ENCODE data around the gene SMOC2. TPM values are rescaled to one million over a fixed set of nuclear protein-coding genes. Genes with fewer than 3 reads are reported as not detected.

The SMOC2 gene
- polyA plus RNA-seq, 3 donors, result 4.5 to 34.4 (median 22.7) TPM

DNA sequence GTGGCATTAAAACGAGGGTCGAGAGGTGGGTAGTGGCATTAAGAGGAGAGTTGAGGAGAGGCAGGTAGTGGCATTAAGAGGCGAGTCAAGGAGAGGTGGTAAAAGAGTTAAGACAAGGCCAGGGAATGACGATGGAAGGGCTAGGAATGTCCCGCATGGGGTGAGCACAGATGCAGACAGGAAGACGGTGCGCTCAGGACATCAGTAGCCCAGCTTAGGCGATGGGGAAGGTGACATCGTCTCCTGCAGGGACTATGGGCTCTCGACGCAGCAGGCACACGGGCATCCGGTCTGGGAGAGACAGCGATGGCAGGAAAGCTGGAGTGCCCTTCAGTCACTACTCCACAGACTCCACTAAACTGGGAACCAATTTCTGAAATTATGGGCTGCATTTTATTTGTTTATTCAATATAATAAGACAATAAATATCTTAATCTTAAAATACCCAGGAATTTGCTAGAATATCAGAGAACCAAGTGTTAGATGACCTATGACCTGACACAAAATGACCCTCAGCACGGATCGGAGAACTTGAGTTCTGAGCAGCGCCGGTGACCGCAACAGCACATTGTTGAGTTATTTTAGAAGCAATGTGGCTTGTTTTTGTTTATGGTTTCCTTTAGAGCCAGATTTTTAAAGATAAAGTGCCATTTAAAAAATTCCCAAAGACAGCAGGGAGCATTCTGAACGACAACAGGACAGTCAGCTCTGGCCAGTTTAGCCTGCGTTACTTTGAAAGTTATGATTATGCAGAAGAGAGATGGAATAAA, 177.7 kb downstream of the SMOC2 start:
- no peak overlapping the region for H3K27ac ChIP-seq (ENCODE audit: low read depth, low read length)
- 67 to 81% (median 67%) methylated on average over 21 of the region's 21 CpGs for WGBS, 3 donors

DNA sequence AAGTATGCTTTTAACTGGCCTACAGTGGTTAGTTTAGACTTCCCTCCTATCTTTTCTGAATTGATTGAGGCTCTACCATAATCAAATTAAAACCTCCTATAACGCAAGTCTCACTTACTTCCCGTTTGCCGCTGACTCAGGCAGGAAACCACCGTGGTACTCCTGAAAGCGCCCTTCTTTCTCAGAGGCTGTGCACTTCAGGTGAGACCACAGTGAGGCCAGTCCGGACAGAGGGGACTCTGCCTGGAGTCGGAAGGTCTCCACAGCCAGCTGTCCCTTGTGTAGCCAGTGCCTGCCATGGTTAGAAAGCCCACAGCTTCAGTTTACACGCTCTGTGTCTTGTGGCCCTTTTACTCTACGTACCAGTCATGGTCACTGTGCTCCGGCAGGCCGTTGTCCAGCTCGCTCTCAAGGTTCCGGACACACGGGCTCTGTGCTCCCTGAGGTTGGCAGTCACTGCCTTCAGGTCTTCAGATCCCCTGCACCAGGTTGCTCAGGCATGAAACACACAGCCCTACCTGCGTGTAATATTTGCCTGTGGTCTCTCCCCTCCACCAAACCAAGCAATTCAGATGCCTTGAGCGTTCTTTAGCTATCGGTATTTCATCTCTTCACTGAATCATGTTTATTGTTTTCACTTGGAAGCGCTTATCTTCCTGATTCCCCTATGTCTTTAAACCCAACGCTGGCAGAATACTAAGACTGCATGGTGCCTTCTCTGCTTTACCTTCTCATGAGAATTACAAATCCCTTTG, 178.8 kb downstream of the SMOC2 start:
- 62 to 71% (median 71%) methylated on average over 19 of the region's 19 CpGs for WGBS, 3 donors
- H3K27ac ChIP-seq (ENCODE audit: low read depth, low read length), result no peak overlapping the region

DNA sequence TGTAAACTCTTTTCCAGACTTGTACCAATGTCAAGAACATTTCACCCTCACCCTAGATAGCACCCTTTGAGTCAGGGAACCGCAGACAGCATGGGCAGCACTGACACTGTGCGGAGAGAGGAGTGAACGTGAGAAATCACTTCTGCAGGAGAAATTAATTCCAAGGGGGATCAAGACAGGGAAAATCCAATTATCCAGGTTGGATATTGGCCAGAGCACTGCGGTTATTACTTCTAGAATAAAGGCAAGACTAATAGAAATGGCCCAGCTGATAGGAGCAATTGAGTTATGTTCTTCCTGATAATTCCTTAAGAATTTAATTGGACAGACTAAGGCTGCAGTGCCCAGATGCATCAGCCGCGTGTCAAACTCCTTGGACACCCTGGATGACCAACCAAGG, 179.6 kb downstream of the SMOC2 start:
- H3K27ac ChIP-seq (ENCODE audit: low read depth, low read length), result no peak overlapping the region
- WGBS, 3 donors, result 65 to 77% (median 72%) methylated on average over 6 of the region's 6 CpGs

DNA sequence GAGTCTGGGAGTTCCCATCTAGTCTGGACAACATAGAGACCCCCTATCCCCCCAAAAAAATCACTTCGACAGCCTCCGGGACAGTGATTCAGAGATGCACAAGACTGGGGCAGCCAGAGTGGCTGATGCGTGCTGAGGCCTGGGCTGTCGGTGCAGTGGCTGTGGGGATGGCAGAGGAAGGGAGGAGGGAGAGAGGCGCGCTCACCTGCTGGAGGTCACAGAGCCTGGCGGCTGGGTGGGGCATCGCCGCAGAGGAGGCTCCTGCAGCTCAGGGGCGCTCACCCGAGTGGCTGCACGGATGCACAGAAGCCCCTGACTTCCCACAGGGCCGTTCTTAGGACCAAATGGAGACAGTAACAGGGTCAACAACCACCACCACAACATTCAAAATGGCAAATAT, 182.8 kb downstream of the SMOC2 start:
- 77 to 90% (median 84%) methylated on average over 13 of the region's 13 CpGs for WGBS, 3 donors
- no peak overlapping the region for H3K27ac ChIP-seq (ENCODE audit: low read depth, low read length)

DNA sequence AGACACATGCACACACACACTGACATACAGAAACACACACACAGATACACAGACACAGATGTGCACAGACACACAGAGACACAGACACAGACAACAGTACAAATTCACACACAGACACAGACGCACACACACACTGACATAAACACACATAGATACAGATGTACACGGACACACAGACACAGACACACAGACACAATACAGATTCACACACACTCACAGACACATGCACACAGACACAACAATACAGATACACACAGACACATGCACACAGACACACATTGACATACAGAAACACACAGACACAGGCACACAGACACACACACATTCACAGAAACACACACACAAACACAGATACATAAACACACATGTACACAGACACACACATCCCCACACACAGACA, 183.6 kb downstream of the SMOC2 start:
- 88 to 97% (median 96%) methylated on average over 2 of the region's 2 CpGs for WGBS, 3 donors
- H3K27ac ChIP-seq (ENCODE audit: low read depth, low read length), result no peak overlapping the region

DNA sequence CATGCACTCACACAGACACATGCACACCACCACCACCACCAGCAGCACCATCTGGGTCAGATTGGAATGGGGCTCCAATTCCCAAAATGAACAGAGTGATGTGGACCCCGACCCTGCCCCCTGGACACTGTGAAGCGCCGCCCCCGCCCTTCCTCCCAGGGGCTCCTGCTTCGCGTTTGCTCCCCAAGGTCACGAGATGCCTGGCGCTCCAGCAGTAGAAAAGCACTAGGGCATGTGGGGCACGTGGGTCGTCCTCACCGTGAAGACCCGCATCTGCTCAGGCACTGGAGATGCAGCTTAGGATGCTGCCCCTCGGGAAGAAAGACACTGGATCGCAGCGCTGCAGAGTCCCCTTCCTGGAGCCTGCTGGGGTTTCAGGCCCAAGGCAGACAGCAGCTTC, 184.0 kb downstream of the SMOC2 start:
- no peak overlapping the region for H3K27ac ChIP-seq (ENCODE audit: low read depth, low read length)
- WGBS, 3 donors, result 89 to 92% (median 89%) methylated on average over 15 of the region's 15 CpGs

DNA sequence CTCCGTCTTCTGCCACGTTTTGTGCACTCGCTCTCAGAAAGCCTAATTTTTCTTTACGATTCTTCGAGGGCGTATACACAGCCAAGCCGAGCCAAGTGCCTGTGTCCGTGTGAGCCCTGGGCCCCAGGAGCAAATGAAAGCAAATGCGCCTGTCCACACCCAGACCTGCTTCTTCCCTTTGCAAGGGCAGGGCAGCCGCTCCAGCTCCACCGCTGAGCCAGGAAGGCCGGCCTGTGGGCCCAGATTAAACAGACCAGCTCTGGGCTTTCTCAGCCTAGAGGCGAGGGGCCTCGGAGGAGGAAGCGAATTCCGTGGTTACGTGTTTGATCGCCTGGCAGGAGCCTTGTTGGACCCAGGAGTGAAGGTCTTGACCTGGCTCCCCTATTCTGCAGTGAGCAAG, 184.6 kb downstream of the SMOC2 start:
- WGBS, 3 donors, result 81 to 85% (median 83%) methylated on average over 18 of the region's 18 CpGs
- no peak overlapping the region for H3K27ac ChIP-seq (ENCODE audit: low read depth, low read length)

DNA sequence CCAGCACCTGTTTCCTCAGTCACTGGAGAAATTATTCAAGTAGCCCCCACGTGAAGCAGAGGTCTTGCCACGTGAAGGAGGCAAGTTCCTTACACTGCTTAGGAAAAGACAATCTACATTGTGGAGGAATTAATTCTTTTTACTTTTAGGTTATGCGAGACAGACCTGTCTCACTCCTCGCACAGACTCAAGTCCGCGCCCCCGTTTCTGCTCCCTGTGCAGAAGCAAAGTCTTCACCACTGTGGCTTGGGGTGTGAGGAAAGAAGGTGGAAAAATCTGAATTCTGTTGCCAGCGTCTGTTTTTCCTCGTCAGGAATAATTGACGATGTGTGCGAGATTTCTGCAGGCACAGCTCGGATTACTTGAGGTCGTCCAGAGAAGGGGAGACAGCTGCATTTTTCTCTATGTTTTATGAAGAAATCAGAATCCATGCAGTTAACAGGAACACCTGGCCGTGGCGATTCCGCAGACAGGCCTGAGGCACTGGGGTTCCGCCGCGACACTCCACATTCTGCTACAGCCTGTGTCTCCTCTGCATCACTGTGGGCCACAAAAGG, 185.1 kb downstream of the SMOC2 start:
- no peak overlapping the region for H3K27ac ChIP-seq (ENCODE audit: low read depth, low read length)
- WGBS, 3 donors, result 81 to 86% (median 85%) methylated on average over 19 of the region's 19 CpGs

DNA sequence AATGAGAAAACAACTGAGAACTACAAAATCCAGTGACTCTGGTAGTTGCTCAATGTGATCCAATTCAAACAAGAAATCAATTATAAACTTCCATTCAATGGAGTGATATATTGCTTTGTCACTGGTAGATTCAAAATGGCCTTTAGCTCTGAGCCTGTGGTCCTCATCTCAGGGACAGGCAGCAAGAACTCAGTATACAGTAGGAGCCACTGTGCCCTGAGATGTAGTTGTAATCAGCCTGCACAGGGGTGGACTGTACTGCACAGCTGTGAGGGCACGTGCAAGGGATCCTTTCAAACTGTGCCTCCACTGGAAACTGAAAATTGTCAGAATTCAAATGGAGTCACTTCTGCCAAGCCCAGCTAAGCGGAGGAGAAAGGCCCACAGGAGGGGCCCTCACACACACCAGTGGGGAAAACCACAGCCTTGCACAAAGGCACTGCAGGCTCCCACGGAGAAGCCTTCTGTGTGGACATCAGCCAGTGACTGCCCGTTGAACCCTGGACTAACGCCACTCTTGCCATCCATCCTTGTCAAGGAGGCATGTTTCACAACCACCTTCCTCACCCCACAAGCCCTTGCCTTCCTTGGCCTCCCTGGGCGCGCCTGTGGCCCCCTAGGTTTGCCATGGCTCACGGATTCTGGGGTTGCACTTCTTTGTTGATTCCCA, 186.7 kb downstream of the SMOC2 start:
- no peak overlapping the region for H3K27ac ChIP-seq (ENCODE audit: low read depth, low read length)
- WGBS, 3 donors, result 80 to 81% (median 81%) methylated on average over 8 of the region's 8 CpGs

DNA sequence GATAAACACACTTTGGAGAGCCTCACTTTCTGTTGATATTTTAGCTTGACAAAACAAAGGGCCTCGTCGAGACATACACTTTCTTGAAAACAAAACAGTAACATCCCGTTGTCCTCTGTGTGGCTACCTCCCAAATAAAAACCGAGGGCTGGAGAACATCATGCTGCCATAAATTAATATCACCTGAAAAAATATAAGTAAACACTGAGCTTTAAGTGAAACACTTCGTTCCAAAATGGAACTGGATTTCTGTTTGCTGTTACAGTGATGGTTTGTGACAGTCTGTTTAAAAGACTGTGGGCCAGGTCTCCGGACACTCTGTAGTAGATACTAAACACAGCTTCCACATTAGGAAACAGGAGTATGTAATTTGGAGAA, 187.2 kb downstream of the SMOC2 start:
- 75 to 79% (median 79%) methylated on average over 6 of the region's 6 CpGs for WGBS, 3 donors
- no peak overlapping the region for H3K27ac ChIP-seq (ENCODE audit: low read depth, low read length)

DNA sequence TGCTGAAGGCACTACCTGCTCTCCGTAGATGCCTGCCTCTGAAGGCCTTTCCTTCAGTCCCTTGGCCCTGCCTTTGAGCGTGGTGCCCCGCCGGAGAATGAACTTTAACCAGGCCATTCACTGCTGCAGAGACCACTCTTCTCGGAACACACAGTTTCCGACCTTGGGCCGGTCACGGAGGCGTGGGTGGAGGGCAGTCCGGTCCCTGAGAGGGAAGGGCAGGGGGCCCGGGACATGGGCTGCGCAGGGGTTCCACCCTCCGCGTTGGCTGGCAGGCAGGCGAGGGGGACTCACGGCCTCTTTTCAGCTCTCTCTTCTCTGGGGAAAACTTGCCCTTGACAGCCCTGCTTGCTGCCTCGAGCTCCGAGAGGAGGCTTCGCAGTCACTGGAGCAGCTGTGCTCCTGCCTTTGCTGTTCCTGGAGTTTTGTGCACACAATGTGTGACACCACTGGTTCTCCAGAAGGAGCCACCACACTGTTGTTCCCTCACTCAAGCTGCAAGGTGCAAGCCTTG, 187.8 kb downstream of the SMOC2 start:
- no peak overlapping the region for H3K27ac ChIP-seq (ENCODE audit: low read depth, low read length)
- 88 to 93% (median 89%) methylated on average over 19 of the region's 19 CpGs for WGBS, 3 donors

DNA sequence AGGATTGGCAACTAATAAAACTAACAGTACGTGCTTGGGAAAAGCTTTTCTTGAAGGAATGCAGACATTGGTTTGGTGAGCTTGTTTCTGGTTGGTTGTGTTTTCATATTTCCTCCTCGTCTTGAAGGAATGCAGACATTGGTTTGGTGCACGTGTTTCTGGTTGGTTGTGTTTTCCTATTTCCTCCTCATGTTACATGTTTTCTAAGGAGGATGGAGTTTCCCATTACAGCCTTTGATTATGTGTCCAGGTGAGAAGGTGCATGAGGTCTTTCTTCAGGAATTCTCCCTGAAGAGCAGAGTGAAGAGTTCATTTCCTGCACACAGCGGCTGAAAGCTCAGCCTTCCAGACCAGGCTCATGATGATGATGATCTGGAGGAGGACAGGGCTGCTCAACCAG, 190.6 kb downstream of the SMOC2 start:
- no peak overlapping the region for H3K27ac ChIP-seq (ENCODE audit: low read depth, low read length)
- WGBS, 3 donors, result 73 to 85% (median 81%) methylated on average over 4 of the region's 4 CpGs

DNA sequence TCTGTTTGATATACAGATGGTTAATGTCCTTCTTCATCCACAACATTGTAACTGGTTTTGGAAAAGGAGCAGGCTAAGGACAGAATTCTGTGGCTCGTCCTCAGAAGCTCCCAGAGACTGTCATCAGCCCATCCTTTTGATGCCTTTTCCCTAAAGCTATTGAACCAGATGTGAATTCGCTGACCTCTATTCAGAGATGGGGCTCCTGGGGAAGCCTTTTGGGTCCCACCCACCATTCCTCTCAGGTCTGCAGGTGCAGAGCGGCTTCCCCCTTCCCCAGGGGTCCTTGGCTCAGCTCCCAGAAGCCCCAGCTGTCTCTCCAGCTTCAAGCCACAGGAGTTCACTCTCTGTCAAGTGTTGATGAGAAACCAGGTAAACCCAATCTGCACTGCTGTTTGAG, 191.7 kb downstream of the SMOC2 start:
- H3K27ac ChIP-seq (ENCODE audit: low read depth, low read length), result no peak overlapping the region
- WGBS, 3 donors, result 83 to 89% (median 84%) methylated on average over 3 of the region's 3 CpGs

DNA sequence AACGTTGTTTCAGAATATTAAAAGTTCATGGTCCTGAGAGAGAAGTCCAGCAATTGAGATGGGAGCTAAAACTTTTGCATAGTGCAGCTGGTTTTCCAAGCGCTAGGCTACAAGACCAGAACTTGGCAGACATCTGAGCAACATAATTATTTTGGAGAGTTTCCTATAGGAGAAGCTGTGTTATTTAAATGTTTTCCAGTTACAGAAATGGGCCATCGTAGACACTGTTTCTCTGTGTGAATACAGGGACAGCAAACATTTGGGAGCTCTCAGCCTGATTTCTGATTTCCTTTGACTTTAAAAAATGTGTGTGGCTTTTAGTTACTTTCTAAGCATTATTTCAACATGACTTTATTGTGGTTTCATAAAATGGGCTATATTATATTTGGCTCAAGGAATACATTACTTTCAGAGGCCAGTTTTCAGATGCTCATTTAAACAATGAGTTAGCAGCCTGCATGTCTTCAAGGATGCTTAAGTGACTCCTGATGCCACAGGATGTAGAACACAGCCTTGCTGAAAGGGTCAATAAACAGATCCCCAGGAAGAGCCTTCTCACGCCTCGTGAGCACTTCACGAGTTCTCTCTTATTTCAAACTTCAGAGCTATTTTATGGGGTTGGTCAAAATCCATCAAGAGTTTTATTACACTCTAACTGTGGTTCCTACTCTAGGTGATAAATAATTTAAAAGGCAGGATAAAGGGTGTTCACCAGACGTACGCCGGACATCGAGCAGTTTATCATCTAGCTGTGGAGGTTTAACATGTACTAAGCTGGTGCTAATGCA, 193.8 kb downstream of the SMOC2 start:
- 58 to 73% (median 66%) methylated on average over 10 of the region's 10 CpGs for WGBS, 3 donors
- no peak overlapping the region for H3K27ac ChIP-seq (ENCODE audit: low read depth, low read length)

DNA sequence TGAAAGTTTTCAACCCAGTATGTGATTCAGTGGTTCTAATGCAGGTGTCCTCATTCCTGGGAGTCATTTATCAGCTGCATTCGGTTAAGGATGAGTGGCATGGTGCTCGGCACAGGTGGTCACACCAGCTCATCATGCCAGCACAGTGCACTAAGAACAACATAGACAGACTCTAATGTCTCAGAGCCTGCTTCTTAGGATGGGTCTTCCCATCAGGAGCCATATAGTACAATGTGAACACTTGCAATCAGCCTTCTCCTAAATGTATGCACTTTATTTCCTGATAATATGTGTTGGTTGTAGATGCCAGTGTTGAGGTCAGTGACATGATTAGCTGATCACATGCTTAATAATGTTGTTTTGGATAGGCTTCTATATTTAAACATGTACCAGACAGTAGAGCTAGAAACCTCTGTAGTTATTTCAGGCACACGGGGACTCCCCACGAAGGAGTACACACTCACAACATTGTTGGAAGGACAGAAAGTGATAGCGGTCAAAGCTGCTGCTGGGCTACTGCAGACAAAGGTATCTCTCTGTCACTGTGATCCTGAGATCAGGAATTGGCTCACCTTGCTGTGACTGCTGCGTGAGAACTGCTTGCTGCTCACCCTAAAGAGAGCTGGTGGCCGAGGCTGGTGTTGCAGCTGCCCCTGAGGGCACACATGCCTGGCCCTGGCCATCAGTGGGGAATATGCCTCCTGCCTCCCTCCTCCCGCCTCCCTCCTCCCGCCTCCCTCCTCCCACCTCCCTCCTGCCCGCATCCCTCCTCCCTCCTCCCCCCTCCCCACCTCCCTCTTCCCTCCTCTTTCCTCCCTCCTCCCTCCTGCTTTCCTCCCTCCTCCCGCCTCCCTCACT, 195.4 kb downstream of the SMOC2 start:
- no peak overlapping the region for H3K27ac ChIP-seq (ENCODE audit: low read depth, low read length)
- WGBS, 3 donors, result 57 to 74% (median 67%) methylated on average over 7 to 10 of the region's 11 CpGs

DNA sequence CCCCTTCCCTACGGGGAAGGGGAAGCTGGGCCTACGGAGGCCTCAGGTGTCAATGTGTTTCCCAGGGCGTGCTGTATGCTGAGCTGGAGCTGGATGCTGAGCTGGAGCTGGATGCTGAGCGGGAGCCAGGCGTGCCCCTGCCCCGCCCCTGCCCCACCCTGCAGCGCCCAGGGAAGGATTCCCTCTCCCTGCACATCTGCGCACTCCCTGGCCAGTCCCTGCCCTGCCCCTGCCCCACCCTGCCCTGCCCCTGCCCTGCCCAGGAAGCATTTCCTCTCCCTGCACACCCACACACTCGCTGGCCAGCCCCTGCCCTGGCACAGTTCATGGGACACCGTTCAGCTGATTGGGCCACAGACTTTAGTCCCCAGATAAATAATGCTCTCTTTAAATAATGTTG, 196.8 kb downstream of the SMOC2 start:
- 70 to 77% (median 75%) methylated on average over 10 of the region's 10 CpGs for WGBS, 3 donors
- H3K27ac ChIP-seq (ENCODE audit: low read depth, low read length), result no peak overlapping the region

DNA sequence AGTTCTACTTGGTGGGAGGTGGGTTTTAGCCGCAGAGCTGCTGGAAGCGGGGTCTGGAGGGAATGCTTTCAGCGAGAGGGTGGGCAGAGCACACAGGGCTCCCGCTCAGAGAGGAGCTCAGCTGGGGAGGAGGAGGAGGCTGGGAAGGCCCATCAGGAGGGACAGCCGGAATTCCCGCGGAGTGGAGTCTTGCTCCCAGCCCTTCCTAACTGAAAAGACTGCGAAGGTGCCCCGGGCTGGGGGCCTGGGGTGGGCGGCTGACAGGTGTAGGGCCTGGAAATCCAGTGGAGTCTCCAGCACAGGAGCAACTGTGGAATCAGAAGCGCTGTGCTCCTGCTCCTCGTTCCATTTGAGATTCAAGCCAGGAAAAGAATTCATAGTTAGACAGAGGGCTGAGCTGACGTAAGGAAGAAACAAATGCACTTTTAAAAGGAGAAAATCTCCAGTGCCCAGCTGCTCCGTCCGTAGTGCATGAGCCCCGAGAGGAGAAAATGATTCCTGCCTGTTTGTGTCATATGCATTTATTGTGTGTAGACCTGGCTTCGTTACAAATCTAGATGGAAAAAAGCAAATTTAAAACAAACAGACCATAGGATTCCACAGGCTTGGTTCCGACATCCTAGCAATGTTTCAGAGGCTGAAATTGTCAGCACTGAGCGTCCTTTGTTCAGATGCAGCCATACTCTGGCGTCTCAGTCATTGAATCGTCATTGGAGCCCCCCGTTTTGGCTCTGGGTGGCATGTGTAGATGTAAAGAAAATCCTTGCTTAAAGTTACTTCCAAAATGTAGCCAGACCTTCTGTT, 197.7 kb downstream of the SMOC2 start:
- H3K27ac ChIP-seq (ENCODE audit: low read depth, low read length), result no peak overlapping the region

More for the DNA sequence above, 197.7 kb downstream of the SMOC2 start:
- WGBS, 3 donors, result 49 to 58% (median 54%) methylated on average over 21 to 22 of the region's 22 CpGs

Data from adipose tissue (tissue), 3 donors.